Measurements from ENCODE around the gene KIAA0513.

- no peak for TF ChIP-seq CTCF (IDR thresholded peaks at IDR 0.05 in 4 of 5, conservative IDR thresholded peaks at IDR 0.05 in 1 of 5)
- no peak for TF ChIP-seq POLR2A (IDR thresholded peaks at IDR 0.05)
Observed at GRCh38 chr16:85091522-85091910, 63.9 kb downstream of the KIAA0513 start.

Data from gastrocnemius medialis (tissue), 4 donors.